Measurements from ENCODE around the gene SEMA6A. TPM values are rescaled to one million over a fixed set of nuclear protein-coding genes. Genes with fewer than 3 reads are reported as not detected.

The SEMA6A gene
- polyA plus RNA-seq, 2 donors, result 1.4 to 1.6 TPM

DNA sequence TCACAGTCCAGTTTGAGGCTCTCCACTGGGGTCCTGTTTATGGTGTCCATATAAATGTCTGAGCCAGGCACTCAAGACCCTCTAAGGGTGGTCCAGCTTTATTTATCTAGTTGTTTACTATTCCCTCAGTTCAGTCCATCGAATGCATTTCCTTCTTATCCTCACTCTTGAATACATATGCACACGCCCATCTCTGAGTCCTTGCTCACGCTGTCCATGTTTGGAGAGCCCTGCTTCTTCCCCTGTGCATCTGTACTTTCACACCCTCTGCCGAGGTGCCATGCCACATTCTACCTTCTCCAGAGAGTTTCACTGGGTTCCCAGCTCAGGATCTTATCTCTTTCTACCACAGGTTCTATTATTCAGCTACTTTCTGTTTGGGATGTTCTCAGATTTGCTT lies 30.2 kb upstream of the SEMA6A start:
- H3K36me3 ChIP-seq (ENCODE audit: control insufficient read depth in 2 of 2, insufficient read depth in 2 of 2, low read length in 1 of 2), result no peaks in the 10 kb centered on the region
- H3K4me1 ChIP-seq (ENCODE audit: control insufficient read depth in 2 of 2, insufficient read depth in 2 of 2, low read length in 1 of 2), result no peaks in the 10 kb centered on the region
- H3K9me3 ChIP-seq (ENCODE audit: control insufficient read depth in 2 of 2, insufficient read depth in 1 of 2, low read depth in 1 of 2, low read length in 1 of 2), result no peaks in the 10 kb centered on the region
- H3K27ac ChIP-seq (ENCODE audit: low read depth in 2 of 2, low read length in 1 of 2), result no peak overlapping the region
- no peak overlapping the region for H3K4me3 ChIP-seq (ENCODE audit: low read depth in 1 of 2, low read length in 2 of 2)
- WGBS, 2 donors, result 75 to 76% methylated on average over 4 of the region's 4 CpGs
- no peaks in the 10 kb centered on the region for H3K27me3 ChIP-seq (ENCODE audit: control insufficient read depth in 1 of 2, insufficient read depth in 2 of 2, low read length in 2 of 2)

DNA sequence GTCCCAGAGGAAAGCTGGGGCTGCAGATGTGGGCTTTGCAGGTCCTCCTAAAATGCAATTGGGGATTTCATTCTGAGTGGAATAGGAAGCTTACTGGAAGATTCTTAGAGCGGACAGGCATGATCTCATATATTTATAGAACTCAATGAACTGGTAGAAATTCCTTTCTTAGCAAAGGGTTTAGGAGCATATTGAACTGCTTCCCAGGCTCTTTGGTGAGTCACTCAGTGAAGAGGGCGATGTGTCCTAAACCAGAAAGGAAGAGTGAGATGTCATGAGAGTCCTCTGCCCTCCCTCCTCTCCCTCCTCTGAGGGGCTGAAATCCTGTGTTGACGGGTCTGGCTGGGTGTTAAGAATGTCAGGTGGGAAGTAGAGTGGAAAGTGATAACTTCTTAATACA lies 26.3 kb upstream of the SEMA6A start:
- Histone ChIP-seq H3K4me1 (ENCODE audit: control insufficient read depth in 2 of 2, insufficient read depth in 2 of 2, low read length in 1 of 2) (no peaks in the 10 kb centered on the region), H3K9me3 (ENCODE audit: control insufficient read depth in 2 of 2, insufficient read depth in 1 of 2, low read depth in 1 of 2, low read length in 1 of 2) (no peaks in the 10 kb centered on the region), H3K4me3 (ENCODE audit: low read depth in 1 of 2, low read length in 2 of 2) (no peak overlapping the region), H3K36me3 (ENCODE audit: control insufficient read depth in 2 of 2, insufficient read depth in 2 of 2, low read length in 1 of 2) (no peaks in the 10 kb centered on the region), H3K27ac (ENCODE audit: low read depth in 2 of 2, low read length in 1 of 2) (no peak overlapping the region), H3K27me3 (ENCODE audit: control insufficient read depth in 1 of 2, insufficient read depth in 2 of 2, low read length in 2 of 2) (no peaks in the 10 kb centered on the region)
- 63 to 70% methylated on average over 3 of the region's 3 CpGs for WGBS, 2 donors

DNA sequence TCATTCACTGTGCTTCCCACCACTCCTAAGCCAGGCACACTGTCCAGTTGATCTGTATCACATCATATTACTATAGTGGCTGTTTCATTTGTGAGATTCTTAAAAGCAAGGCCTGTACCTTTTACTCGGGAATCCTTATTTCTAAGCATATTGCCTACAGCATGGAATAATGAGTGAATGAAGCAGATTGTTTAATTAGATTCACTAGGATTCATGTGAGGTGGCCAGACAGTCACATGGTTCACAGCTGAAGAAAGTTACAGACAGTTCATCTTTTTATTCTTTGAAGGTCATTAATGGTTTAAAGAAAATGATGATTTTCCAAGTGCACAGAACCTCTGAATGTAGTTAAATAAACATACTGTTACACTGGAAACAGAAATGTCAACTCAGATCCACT lies 24.3 kb upstream of the SEMA6A start:
- no peak overlapping the region for H3K27ac ChIP-seq (ENCODE audit: low read depth in 2 of 2, low read length in 1 of 2)
- no peaks in the 10 kb centered on the region for H3K4me1 ChIP-seq (ENCODE audit: control insufficient read depth in 2 of 2, insufficient read depth in 2 of 2, low read length in 1 of 2)
- H3K4me3 ChIP-seq (ENCODE audit: low read depth in 1 of 2, low read length in 2 of 2), result no peak overlapping the region
- WGBS, 2 donors, result 85 to 86% methylated on average over 1 of the region's 1 CpG
- H3K36me3 ChIP-seq (ENCODE audit: control insufficient read depth in 2 of 2, insufficient read depth in 2 of 2, low read length in 1 of 2), result no peaks in the 10 kb centered on the region
- no peaks in the 10 kb centered on the region for H3K9me3 ChIP-seq (ENCODE audit: control insufficient read depth in 2 of 2, insufficient read depth in 1 of 2, low read depth in 1 of 2, low read length in 1 of 2)
- H3K27me3 ChIP-seq (ENCODE audit: control insufficient read depth in 1 of 2, insufficient read depth in 2 of 2, low read length in 2 of 2), result no peaks in the 10 kb centered on the region

DNA sequence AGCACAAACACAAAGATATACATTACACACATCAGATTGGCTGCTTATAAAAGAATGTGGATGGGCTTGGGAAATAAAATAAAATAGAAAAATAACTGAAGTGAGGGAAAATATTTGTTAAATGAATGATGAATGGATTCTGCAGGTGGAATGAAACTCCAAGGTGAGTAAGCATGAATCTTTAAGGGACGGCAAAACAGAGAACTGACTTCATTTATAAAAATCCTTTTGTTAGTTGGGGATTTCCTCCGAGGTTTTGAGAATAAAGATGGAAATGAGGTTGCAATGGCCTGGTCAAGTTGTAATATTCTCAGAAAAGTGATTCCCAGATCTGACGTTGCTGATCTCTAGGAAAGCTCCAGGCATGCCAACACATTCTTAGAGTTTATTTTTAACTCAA lies 20.9 kb upstream of the SEMA6A start:
- 39 to 46% methylated on average over 3 of the region's 3 CpGs for WGBS, 2 donors
- H3K27me3 ChIP-seq (ENCODE audit: control insufficient read depth in 1 of 2, insufficient read depth in 2 of 2, low read length in 2 of 2), result no peaks in the 10 kb centered on the region
- no peaks in the 10 kb centered on the region for H3K36me3 ChIP-seq (ENCODE audit: control insufficient read depth in 2 of 2, insufficient read depth in 2 of 2, low read length in 1 of 2)
- no peaks in the 10 kb centered on the region for H3K4me1 ChIP-seq (ENCODE audit: control insufficient read depth in 2 of 2, insufficient read depth in 2 of 2, low read length in 1 of 2)
- no peaks in the 10 kb centered on the region for H3K9me3 ChIP-seq (ENCODE audit: control insufficient read depth in 2 of 2, insufficient read depth in 1 of 2, low read depth in 1 of 2, low read length in 1 of 2)
- H3K4me3 ChIP-seq (ENCODE audit: low read depth in 1 of 2, low read length in 2 of 2), result no peak overlapping the region
- no peak overlapping the region for H3K27ac ChIP-seq (ENCODE audit: low read depth in 2 of 2, low read length in 1 of 2)

DNA sequence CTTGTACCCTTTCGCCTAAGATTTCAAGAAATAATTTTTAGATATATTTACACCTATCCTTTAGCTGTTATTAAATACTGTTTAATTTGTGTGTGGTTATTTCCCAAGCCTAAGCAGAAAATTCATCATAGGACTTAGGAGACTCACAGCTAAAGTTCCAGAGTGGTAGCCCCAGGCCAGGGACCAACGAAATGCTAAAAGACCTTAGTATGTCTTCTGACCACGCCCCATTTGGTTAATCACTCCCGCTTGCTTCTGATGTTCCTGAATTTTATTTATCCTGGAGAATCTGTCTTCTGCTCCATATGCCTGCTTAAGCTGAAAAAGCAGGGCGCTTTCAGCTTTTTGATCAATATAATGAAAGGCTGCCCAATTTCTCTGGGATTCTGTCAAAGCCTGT lies 18.7 kb upstream of the SEMA6A start:
- no peak overlapping the region for H3K27ac ChIP-seq (ENCODE audit: low read depth in 2 of 2, low read length in 1 of 2)
- no peaks in the 10 kb centered on the region for H3K9me3 ChIP-seq (ENCODE audit: control insufficient read depth in 2 of 2, insufficient read depth in 1 of 2, low read depth in 1 of 2, low read length in 1 of 2)
- WGBS, 2 donors, result 86 to 93% methylated on average over 5 of the region's 5 CpGs
- no peak overlapping the region for H3K4me3 ChIP-seq (ENCODE audit: low read depth in 1 of 2, low read length in 2 of 2)
- no peaks in the 10 kb centered on the region for H3K36me3 ChIP-seq (ENCODE audit: control insufficient read depth in 2 of 2, insufficient read depth in 2 of 2, low read length in 1 of 2)
- no peaks in the 10 kb centered on the region for H3K27me3 ChIP-seq (ENCODE audit: control insufficient read depth in 1 of 2, insufficient read depth in 2 of 2, low read length in 2 of 2)
- no peaks in the 10 kb centered on the region for H3K4me1 ChIP-seq (ENCODE audit: control insufficient read depth in 2 of 2, insufficient read depth in 2 of 2, low read length in 1 of 2)

DNA sequence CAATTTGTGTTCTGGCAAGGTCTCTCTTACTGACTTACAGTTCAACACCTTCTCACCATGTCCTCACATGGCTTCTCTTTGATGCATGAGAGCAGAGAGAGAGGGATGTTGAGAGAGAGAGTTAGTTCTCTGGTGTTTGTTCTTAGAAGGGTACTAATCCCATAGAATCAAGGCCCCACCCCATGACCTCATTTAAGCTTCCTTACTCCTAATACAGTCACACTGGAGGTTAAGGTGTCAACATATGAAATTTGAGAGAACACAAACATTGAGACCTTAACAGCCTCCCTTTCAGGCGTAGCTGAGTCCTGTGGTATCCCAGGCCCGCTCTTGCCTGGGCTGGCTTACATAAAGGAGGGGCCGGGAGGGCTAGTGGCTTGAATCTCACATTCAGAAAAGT lies 10.6 kb upstream of the SEMA6A start:
- H3K36me3 ChIP-seq (ENCODE audit: control insufficient read depth in 2 of 2, insufficient read depth in 2 of 2, low read length in 1 of 2), result no peaks in the 10 kb centered on the region
- H3K4me3 ChIP-seq (ENCODE audit: low read depth in 1 of 2, low read length in 2 of 2), result no peak overlapping the region
- no peaks in the 10 kb centered on the region for H3K27me3 ChIP-seq (ENCODE audit: control insufficient read depth in 1 of 2, insufficient read depth in 2 of 2, low read length in 2 of 2)
- no peaks in the 10 kb centered on the region for H3K4me1 ChIP-seq (ENCODE audit: control insufficient read depth in 2 of 2, insufficient read depth in 2 of 2, low read length in 1 of 2)
- 89 to 97% methylated on average over 3 of the region's 3 CpGs for WGBS, 2 donors
- H3K27ac ChIP-seq (ENCODE audit: low read depth in 2 of 2, low read length in 1 of 2), result no peak overlapping the region
- H3K9me3 ChIP-seq (ENCODE audit: control insufficient read depth in 2 of 2, insufficient read depth in 1 of 2, low read depth in 1 of 2, low read length in 1 of 2), result no peaks in the 10 kb centered on the region

DNA sequence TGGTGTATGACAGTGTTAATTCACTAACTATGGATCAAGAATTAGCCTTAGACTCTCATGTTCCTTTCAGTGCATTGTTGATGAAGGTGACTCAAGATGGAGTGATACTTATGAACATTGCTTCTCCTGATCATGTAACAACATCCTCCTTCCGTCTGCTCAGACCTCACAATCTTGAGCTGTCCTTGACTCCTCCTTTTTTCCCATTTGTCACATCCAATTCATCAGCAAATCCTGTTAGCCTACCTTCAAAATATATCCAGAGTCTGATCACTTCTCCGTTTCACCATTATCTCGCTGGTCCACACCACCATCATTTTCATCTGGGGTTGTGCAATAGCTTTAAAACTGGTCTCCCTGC lies 9.2 kb upstream of the SEMA6A start:
- no peak overlapping the region for H3K27ac ChIP-seq (ENCODE audit: low read depth in 2 of 2, low read length in 1 of 2)
- no peaks in the 10 kb centered on the region for H3K36me3 ChIP-seq (ENCODE audit: control insufficient read depth in 2 of 2, insufficient read depth in 2 of 2, low read length in 1 of 2)
- WGBS, 2 donors, result 74 to 76% methylated on average over 3 of the region's 3 CpGs
- H3K9me3 ChIP-seq (ENCODE audit: control insufficient read depth in 2 of 2, insufficient read depth in 1 of 2, low read depth in 1 of 2, low read length in 1 of 2), result no peaks in the 10 kb centered on the region
- no peak overlapping the region for H3K4me3 ChIP-seq (ENCODE audit: low read depth in 1 of 2, low read length in 2 of 2)
- no peaks in the 10 kb centered on the region for H3K4me1 ChIP-seq (ENCODE audit: control insufficient read depth in 2 of 2, insufficient read depth in 2 of 2, low read length in 1 of 2)
- H3K27me3 ChIP-seq (ENCODE audit: control insufficient read depth in 1 of 2, insufficient read depth in 2 of 2, low read length in 2 of 2), result no peaks in the 10 kb centered on the region

DNA sequence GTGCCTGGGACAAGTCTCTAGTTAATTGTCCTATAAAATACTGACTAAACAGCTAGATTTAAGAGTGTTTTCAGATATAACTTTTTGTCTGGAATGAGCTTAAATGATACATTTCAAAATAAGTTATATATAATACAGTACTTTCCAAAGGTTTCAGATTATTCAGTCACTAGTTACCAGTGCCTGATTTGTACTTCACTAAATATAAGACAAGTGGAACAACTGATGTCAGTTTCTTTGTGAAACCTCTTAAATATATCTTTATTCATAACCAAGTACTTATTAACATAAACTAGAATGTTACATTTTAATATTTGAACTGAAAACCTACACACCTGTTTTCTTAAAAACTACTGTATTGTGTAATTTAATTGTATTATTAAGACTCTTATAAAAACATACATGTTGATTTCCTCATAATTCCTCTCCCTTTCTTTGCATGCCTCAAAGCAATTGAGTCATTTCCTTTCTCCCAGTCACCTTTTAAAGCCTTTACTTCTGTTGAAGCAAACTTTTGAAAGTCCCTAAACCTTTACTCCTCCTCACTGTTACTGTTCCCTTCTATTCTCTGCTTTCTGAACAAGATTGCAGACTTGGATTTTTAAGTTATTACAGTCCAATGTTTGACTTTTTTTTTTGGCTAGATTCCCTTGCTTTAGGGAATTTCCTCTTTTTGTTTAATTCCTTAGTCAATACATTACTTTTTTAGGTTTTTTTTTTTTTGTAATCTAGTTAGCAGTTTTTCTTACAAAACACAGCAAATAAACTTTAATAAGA lies 8.7 kb upstream of the SEMA6A start:
- no peaks in the 10 kb centered on the region for H3K9me3 ChIP-seq (ENCODE audit: control insufficient read depth in 2 of 2, insufficient read depth in 1 of 2, low read depth in 1 of 2, low read length in 1 of 2)
- H3K4me3 ChIP-seq (ENCODE audit: low read depth in 1 of 2, low read length in 2 of 2), result no peak overlapping the region
- H3K27ac ChIP-seq (ENCODE audit: low read depth in 2 of 2, low read length in 1 of 2), result no peak overlapping the region
- H3K36me3 ChIP-seq (ENCODE audit: control insufficient read depth in 2 of 2, insufficient read depth in 2 of 2, low read length in 1 of 2), result no peaks in the 10 kb centered on the region
- no peaks in the 10 kb centered on the region for H3K27me3 ChIP-seq (ENCODE audit: control insufficient read depth in 1 of 2, insufficient read depth in 2 of 2, low read length in 2 of 2)
- H3K4me1 ChIP-seq (ENCODE audit: control insufficient read depth in 2 of 2, insufficient read depth in 2 of 2, low read length in 1 of 2), result no peaks in the 10 kb centered on the region

DNA sequence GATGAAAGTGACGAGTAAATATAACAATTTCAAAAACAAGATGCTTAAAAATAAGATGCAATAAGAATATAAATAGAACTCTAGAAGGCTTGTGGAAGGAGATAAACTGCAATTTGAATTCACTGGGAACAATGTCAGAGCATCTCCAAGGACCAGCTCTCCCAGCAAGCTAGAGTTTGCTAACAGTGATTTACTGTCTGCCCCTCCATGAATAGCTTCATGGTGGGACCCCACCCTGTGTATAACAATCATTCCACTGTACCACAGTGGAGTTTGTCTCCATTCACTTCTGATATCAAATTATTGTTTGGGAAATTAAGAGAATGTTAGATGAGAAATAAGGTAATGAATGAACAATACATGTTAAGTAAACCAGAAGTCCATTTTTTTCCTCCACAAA lies 7.3 kb upstream of the SEMA6A start:
- H3K4me3 ChIP-seq (ENCODE audit: low read depth in 1 of 2, low read length in 2 of 2), result no peak overlapping the region
- H3K9me3 ChIP-seq (ENCODE audit: control insufficient read depth in 2 of 2, insufficient read depth in 1 of 2, low read depth in 1 of 2, low read length in 1 of 2), result no peaks in the 10 kb centered on the region
- no peak overlapping the region for H3K27ac ChIP-seq (ENCODE audit: low read depth in 2 of 2, low read length in 1 of 2)
- 66 to 86% methylated on average over 1 of the region's 1 CpG for WGBS, 2 donors
- no peaks in the 10 kb centered on the region for H3K36me3 ChIP-seq (ENCODE audit: control insufficient read depth in 2 of 2, insufficient read depth in 2 of 2, low read length in 1 of 2)
- no peaks in the 10 kb centered on the region for H3K27me3 ChIP-seq (ENCODE audit: control insufficient read depth in 1 of 2, insufficient read depth in 2 of 2, low read length in 2 of 2)
- no peaks in the 10 kb centered on the region for H3K4me1 ChIP-seq (ENCODE audit: control insufficient read depth in 2 of 2, insufficient read depth in 2 of 2, low read length in 1 of 2)

DNA sequence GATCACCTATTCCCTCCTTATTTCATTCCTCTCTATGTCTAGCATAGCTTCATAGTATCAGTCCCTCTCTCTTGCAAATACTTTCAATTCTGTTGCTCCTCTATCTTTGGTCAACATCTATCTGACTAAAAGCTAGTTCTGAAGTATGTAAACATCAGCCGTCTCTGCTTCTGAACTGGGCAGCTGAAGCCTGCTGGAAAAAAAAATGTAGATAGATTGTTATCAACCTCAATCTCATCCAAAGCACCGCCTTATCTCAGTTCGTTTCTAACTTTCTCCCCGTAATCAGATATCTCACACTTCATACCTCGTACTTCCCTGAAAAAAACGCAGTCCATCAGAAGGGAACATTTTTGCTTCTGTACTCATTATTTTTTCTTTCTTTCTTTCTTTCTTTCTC lies 4.5 kb upstream of the SEMA6A start:
- H3K36me3 ChIP-seq (ENCODE audit: control insufficient read depth in 2 of 2, insufficient read depth in 2 of 2, low read length in 1 of 2), result no peaks in the 10 kb centered on the region
- H3K4me1 ChIP-seq (ENCODE audit: control insufficient read depth in 2 of 2, insufficient read depth in 2 of 2, low read length in 1 of 2), result no peaks in the 10 kb centered on the region
- H3K9me3 ChIP-seq (ENCODE audit: control insufficient read depth in 2 of 2, insufficient read depth in 1 of 2, low read depth in 1 of 2, low read length in 1 of 2), result no peaks in the 10 kb centered on the region
- H3K27ac ChIP-seq (ENCODE audit: low read depth in 2 of 2, low read length in 1 of 2), result no peak overlapping the region
- H3K4me3 ChIP-seq (ENCODE audit: low read depth in 1 of 2, low read length in 2 of 2), result no peak overlapping the region
- H3K27me3 ChIP-seq (ENCODE audit: control insufficient read depth in 1 of 2, insufficient read depth in 2 of 2, low read length in 2 of 2), result no peaks in the 10 kb centered on the region
- WGBS, 2 donors, result 61 to 84% methylated on average over 6 of the region's 6 CpGs
